Measurements from ENCODE around the gene CRABP2.
A peak's percentile ranks its signal among the peaks of the same experiment; 100 is the strongest.

Gene CRABP2

GRCh38 chr1:156748670-156749418 lies 43.5 kb upstream of the CRABP2 start:
- DNase-seq (ENCODE audit: insufficient read length, low spot score) (no peak), FAIRE-seq (no peak)
- TF ChIP-seq POLR2AphosphoS5 (IDR thresholded peaks at IDR 0.05; ENCODE audit: low read depth, low read length) (no peak; the same call in 1 of the 2 replicates), POU2F2 (IDR thresholded peaks at IDR 0.05; ENCODE audit: low read depth, low read length) (no peak), SPI1 (IDR thresholded peaks at IDR 0.05; ENCODE audit: low read depth, low read length) (peak; percentile 37; the same call in 1 of the 2 replicates), PAX5 (IDR thresholded peaks at IDR 0.05; ENCODE audit: insufficient read depth, low read length, severe bottlenecking) (peak; percentile 15), POLR2A (IDR thresholded peaks at IDR 0.05; ENCODE audit: low read depth, low read length) (peak; percentile 36; the same call in 1 of the 2 replicates), TAF1 (IDR thresholded peaks at IDR 0.05; ENCODE audit: low read depth, low read length) (peak; percentile 60; the same call in 1 of the 2 replicates)

GRCh38 chr1:156747742-156748669 lies 42.6 kb upstream of the CRABP2 start:
- FAIRE-seq (no peak), DNase-seq (ENCODE audit: insufficient read length, low spot score) (no peak)
- TF ChIP-seq PAX5 (IDR thresholded peaks at IDR 0.05; ENCODE audit: insufficient read depth, low read length, severe bottlenecking): no peak
- no peak for TF ChIP-seq POLR2A (IDR thresholded peaks at IDR 0.05; ENCODE audit: low read depth, low read length)
- TF ChIP-seq POLR2AphosphoS5 (IDR thresholded peaks at IDR 0.05; ENCODE audit: low read depth, low read length): no peak
- TF ChIP-seq POU2F2 (IDR thresholded peaks at IDR 0.05; ENCODE audit: low read depth, low read length): no peak
- TF ChIP-seq TAF1 (IDR thresholded peaks at IDR 0.05; ENCODE audit: low read depth, low read length): no peak
- TF ChIP-seq SPI1 (IDR thresholded peaks at IDR 0.05; ENCODE audit: low read depth, low read length): no peak

GRCh38 chr1:156746728-156747631 lies 41.6 kb upstream of the CRABP2 start:
- TF ChIP-seq POU2F2 (IDR thresholded peaks at IDR 0.05; ENCODE audit: low read depth, low read length) (peak; percentile 26; the same call in 1 of the 2 replicates), PAX5 (IDR thresholded peaks at IDR 0.05; ENCODE audit: insufficient read depth, low read length, severe bottlenecking) (no peak), TAF1 (IDR thresholded peaks at IDR 0.05; ENCODE audit: low read depth, low read length) (0 out of 2 replicates have a peak, but pooled peaks have one; percentile 34)
- peak; percentile 49 for DNase-seq (ENCODE audit: insufficient read length, low spot score)

GRCh38 chr1:156746406-156746727 lies 41.0 kb upstream of the CRABP2 start:
- TF ChIP-seq SPI1 (IDR thresholded peaks at IDR 0.05; ENCODE audit: low read depth, low read length): no peak
- TF ChIP-seq POLR2AphosphoS5 (IDR thresholded peaks at IDR 0.05; ENCODE audit: low read depth, low read length): no peak
- TF ChIP-seq POLR2A (IDR thresholded peaks at IDR 0.05; ENCODE audit: low read depth, low read length): no peak
- FAIRE-seq (no peak), DNase-seq (ENCODE audit: insufficient read length, low spot score) (no peak)

More at GRCh38 chr1:156746728-156747631, 41.6 kb upstream of the CRABP2 start:
- FAIRE-seq: no peak

GRCh38 chr1:156745881-156746280 lies 40.5 kb upstream of the CRABP2 start:
- FAIRE-seq (no peak), DNase-seq (ENCODE audit: insufficient read length, low spot score) (no peak)
- no peak for TF ChIP-seq POU2F2 (IDR thresholded peaks at IDR 0.05; ENCODE audit: low read depth, low read length)

GRCh38 chr1:156744786-156745419 lies 39.5 kb upstream of the CRABP2 start:
- no peak for FAIRE-seq
- no peak for TF ChIP-seq PAX5 (IDR thresholded peaks at IDR 0.05; ENCODE audit: insufficient read depth, low read length, severe bottlenecking)
- TF ChIP-seq SPI1 (IDR thresholded peaks at IDR 0.05; ENCODE audit: low read depth, low read length): no peak
- no peak for TF ChIP-seq POLR2A (IDR thresholded peaks at IDR 0.05; ENCODE audit: low read depth, low read length)
- TF ChIP-seq POLR2AphosphoS5 (IDR thresholded peaks at IDR 0.05; ENCODE audit: low read depth, low read length): no peak
- no peak for TF ChIP-seq POU2F2 (IDR thresholded peaks at IDR 0.05; ENCODE audit: low read depth, low read length)
- no peak for TF ChIP-seq TAF1 (IDR thresholded peaks at IDR 0.05; ENCODE audit: low read depth, low read length)

GRCh38 chr1:156744344-156744743 lies 39.0 kb upstream of the CRABP2 start:
- TF ChIP-seq POLR2AphosphoS5 (IDR thresholded peaks at IDR 0.05; ENCODE audit: low read depth, low read length) (no peak), PAX5 (IDR thresholded peaks at IDR 0.05; ENCODE audit: insufficient read depth, low read length, severe bottlenecking) (no peak), TAF1 (IDR thresholded peaks at IDR 0.05; ENCODE audit: low read depth, low read length) (no peak)
- FAIRE-seq (no peak), DNase-seq (ENCODE audit: insufficient read length, low spot score) (no peak)

More at GRCh38 chr1:156744786-156745419, 39.5 kb upstream of the CRABP2 start:
- DNase-seq (ENCODE audit: insufficient read length, low spot score): no peak

- no peak for FAIRE-seq
Observed at GRCh38 chr1:156743367-156744302, 38.3 kb upstream of the CRABP2 start.

More at GRCh38 chr1:156743367-156744302, 38.3 kb upstream of the CRABP2 start:
- TF ChIP-seq TAF1 (IDR thresholded peaks at IDR 0.05; ENCODE audit: low read depth, low read length): no peak
- TF ChIP-seq POU2F2 (IDR thresholded peaks at IDR 0.05; ENCODE audit: low read depth, low read length): no peak
- DNase-seq (ENCODE audit: insufficient read length, low spot score): no peak
